Fibroblast of mammary gland (primary cell): ENCODE measurements around the gene SLC12A9.
"Not testable (repeated sequence)": the region's sequence is repeated elsewhere in the genome, so short reads cannot be mapped to it uniquely, and the experiment has no call there.

Experiments used
- DNase-seq: peaks from one replicate; pipeline ENCODE4 v3.0.0-alpha.2; 2010; ENCODE audit warnings: low read depth
- H3K4me3 ChIP-seq: 2 replicates; pipeline ENCODE4 v1.5.1; 2011; ENCODE audit warnings: low read depth, mild to moderate bottlenecking, low read length, moderate library complexity; ENCODE audit not compliant: control insufficient read depth
- CTCF ChIP-seq: conservative IDR thresholded peaks from 2 replicates; pipeline ENCODE4 v1.5.1; 2011; ENCODE audit warnings: low read depth, low read length, inconsistent platforms; ENCODE audit not compliant: control insufficient read depth, insufficient read depth

SLC12A9 gene

GRCh38 chr7:100854146-100854895 is 1.8 kb downstream of the SLC12A9 start:
- DNase-seq = no peak
- no peak for TF ChIP-seq CTCF
- no peak overlapping the region for H3K4me3 ChIP-seq

DNA sequence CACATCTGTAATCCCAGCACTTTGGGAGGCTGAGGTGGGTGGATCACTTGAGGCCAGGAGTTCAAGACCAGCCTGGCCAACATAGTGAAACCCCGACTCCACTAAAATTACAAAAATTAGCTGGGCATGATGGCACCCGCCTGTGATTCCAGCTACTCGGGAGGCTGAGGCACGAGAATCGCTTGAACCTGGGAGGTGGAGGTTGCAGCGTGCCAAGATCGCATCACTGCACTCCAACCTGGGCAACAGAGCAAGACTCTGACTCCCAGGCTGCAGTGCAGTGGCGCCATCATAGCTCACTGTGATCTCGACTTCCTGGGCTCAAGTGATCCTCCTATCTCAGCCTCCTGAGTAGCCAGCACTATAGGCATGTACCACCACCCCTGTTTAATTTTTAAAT is 2.4 kb downstream of the SLC12A9 start:
- not testable (repeated sequence) for DNase-seq, H3K4me3 ChIP-seq

GRCh38 chr7:100855515-100855914 is 3.0 kb downstream of the SLC12A9 start:
- no peak for DNase-seq
- H3K4me3 ChIP-seq = no peak overlapping the region
- no peak for TF ChIP-seq CTCF

- no peak for TF ChIP-seq CTCF
- no peak overlapping the region for H3K4me3 ChIP-seq
- DNase-seq = no peak
Observed at GRCh38 chr7:100856871-100857282, 4.4 kb downstream of the SLC12A9 start.

DNA sequence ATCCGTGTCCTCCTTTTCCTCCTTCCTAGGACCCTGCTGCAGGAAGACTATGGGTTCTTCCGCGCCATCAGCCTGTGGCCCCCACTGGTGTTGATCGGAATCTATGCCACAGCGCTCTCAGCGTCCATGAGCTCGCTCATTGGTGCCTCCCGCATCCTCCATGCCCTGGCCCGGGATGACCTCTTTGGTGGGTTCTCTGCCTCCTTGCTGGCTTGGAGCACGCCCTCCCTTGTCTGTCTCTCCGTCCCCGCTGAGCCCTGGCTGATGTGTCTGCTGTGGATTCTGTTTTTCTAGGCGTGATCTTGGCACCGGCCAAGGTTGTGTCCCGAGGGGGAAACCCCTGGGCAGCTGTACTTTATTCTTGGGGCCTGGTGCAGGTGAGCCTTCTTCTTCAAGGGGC is 7.3 kb downstream of the SLC12A9 start:
- DNase-seq = no peak
- no peak overlapping the region for H3K4me3 ChIP-seq
- no peak for TF ChIP-seq CTCF

- no peak overlapping the region for H3K4me3 ChIP-seq
Observed at GRCh38 chr7:100860702-100861615, 8.4 kb downstream of the SLC12A9 start.

More at GRCh38 chr7:100860702-100861615, 8.4 kb downstream of the SLC12A9 start:
- no peak for DNase-seq
- TF ChIP-seq CTCF = no peak
